ENCODE results near the gene FAM13B. TPM values are rescaled to one million over a fixed set of nuclear protein-coding genes. Genes with fewer than 3 reads are reported as not detected.

FAM13B gene
- total RNA-seq, 1 donor = 59.7 TPM

- no peaks in the 10 kb centered on the region for H3K36me3 ChIP-seq (ENCODE audit: insufficient read depth, low read length)
- no peaks in the 10 kb centered on the region for H3K27me3 ChIP-seq (ENCODE audit: insufficient read depth, low read length)
- H3K9me3 ChIP-seq (ENCODE audit: low read depth, low read length) = no peaks in the 10 kb centered on the region
- no peak overlapping the region for H3K27ac ChIP-seq (ENCODE audit: low read depth, low read length)
- H3K79me2 ChIP-seq (ENCODE audit: insufficient read depth, low read length) = no peaks in the 10 kb centered on the region
- H3K4me1 ChIP-seq (ENCODE audit: insufficient read depth, low read length) = no peaks in the 10 kb centered on the region
- H3K4me3 ChIP-seq (ENCODE audit: insufficient read depth, low read length) = no peak overlapping the region
- H4K20me1 ChIP-seq (ENCODE audit: insufficient read depth, low read length) = no peaks in the 10 kb centered on the region
- no peak for DNase-seq (ENCODE audit: insufficient read length, low spot score, missing footprints)
- H2AFZ ChIP-seq (ENCODE audit: low read length) = no peak overlapping the region
- H3K4me2 ChIP-seq (ENCODE audit: insufficient read depth, low read length) = no peak overlapping the region
- no peak for TF ChIP-seq CTCF (IDR thresholded peaks at IDR 0.05; ENCODE audit: extremely low read depth, low read depth, low read length)
Observed at GRCh38 chr5:137914758-137915157, 118.1 kb downstream of the FAM13B start.

GRCh38 chr5:137902408-137903133 is 130.3 kb downstream of the FAM13B start:
- Histone ChIP-seq H3K79me2 (ENCODE audit: insufficient read depth, low read length) (no peaks in the 10 kb centered on the region), H3K9me3 (ENCODE audit: low read depth, low read length) (no peaks in the 10 kb centered on the region), H3K27me3 (ENCODE audit: insufficient read depth, low read length) (no peaks in the 10 kb centered on the region), H3K4me1 (ENCODE audit: insufficient read depth, low read length) (no peaks in the 10 kb centered on the region), H3K36me3 (ENCODE audit: insufficient read depth, low read length) (no peaks in the 10 kb centered on the region), H3K4me3 (ENCODE audit: insufficient read depth, low read length) (no peak overlapping the region), H4K20me1 (ENCODE audit: insufficient read depth, low read length) (no peaks in the 10 kb centered on the region), H3K27ac (ENCODE audit: low read depth, low read length) (no peak overlapping the region), H3K4me2 (ENCODE audit: insufficient read depth, low read length) (no peak overlapping the region), H2AFZ (ENCODE audit: low read length) (no peak overlapping the region)
- DNase-seq (ENCODE audit: insufficient read length, low spot score, missing footprints) = no peak
- TF ChIP-seq CTCF (IDR thresholded peaks at IDR 0.05; ENCODE audit: extremely low read depth, low read depth, low read length) = no peak

- Histone ChIP-seq H3K79me2 (ENCODE audit: insufficient read depth, low read length) (no peaks in the 10 kb centered on the region), H3K27me3 (ENCODE audit: insufficient read depth, low read length) (no peaks in the 10 kb centered on the region), H3K4me3 (ENCODE audit: insufficient read depth, low read length) (peak overlapping the region; percentile 33), H3K4me1 (ENCODE audit: insufficient read depth, low read length) (no peaks in the 10 kb centered on the region), H3K4me2 (ENCODE audit: insufficient read depth, low read length) (peak overlapping the region; percentile 61), H3K36me3 (ENCODE audit: insufficient read depth, low read length) (no peaks in the 10 kb centered on the region), H2AFZ (ENCODE audit: low read length) (peak overlapping the region; percentile 50), H3K9me3 (ENCODE audit: low read depth, low read length) (no peaks in the 10 kb centered on the region), H4K20me1 (ENCODE audit: insufficient read depth, low read length) (no peaks in the 10 kb centered on the region), H3K27ac (ENCODE audit: low read depth, low read length) (no peak overlapping the region)
- DNase-seq (ENCODE audit: insufficient read length, low spot score, missing footprints) = no peak
- TF ChIP-seq CTCF (IDR thresholded peaks at IDR 0.05; ENCODE audit: extremely low read depth, low read depth, low read length) = no peak
Observed at GRCh38 chr5:137901011-137901817, 131.7 kb downstream of the FAM13B start.

GRCh38 chr5:137899493-137899892 is 133.4 kb downstream of the FAM13B start:
- Histone ChIP-seq H2AFZ (ENCODE audit: low read length) (no peak overlapping the region), H4K20me1 (ENCODE audit: insufficient read depth, low read length) (no peaks in the 10 kb centered on the region), H3K27ac (ENCODE audit: low read depth, low read length) (no peak overlapping the region), H3K36me3 (ENCODE audit: insufficient read depth, low read length) (no peaks in the 10 kb centered on the region), H3K4me3 (ENCODE audit: insufficient read depth, low read length) (no peak overlapping the region), H3K9me3 (ENCODE audit: low read depth, low read length) (no peaks in the 10 kb centered on the region), H3K4me1 (ENCODE audit: insufficient read depth, low read length) (no peaks in the 10 kb centered on the region), H3K4me2 (ENCODE audit: insufficient read depth, low read length) (no peak overlapping the region), H3K27me3 (ENCODE audit: insufficient read depth, low read length) (no peaks in the 10 kb centered on the region), H3K79me2 (ENCODE audit: insufficient read depth, low read length) (no peaks in the 10 kb centered on the region)
- DNase-seq (ENCODE audit: insufficient read length, low spot score, missing footprints) = no peak
- no peak for TF ChIP-seq CTCF (IDR thresholded peaks at IDR 0.05; ENCODE audit: extremely low read depth, low read depth, low read length)

Data from osteoblast (primary cell).